ENCODE data around the gene RTL1.

RTL1 gene

GRCh38 chr14:100903672-100904185, at the start of gene RTL1:
TSS of gene RTL1 (minus strand) at chr14:100903722. CDS start at chr14:100884788, 18,934 bp downstream.
- H3K4me3 ChIP-seq (ENCODE audit: low read depth in 1 of 2, low read length in 2 of 2): no peak within 1 kb of the TSS
- H3K4me1 ChIP-seq (ENCODE audit: insufficient read depth, low read length): peaks cover 17% of the 10 kb centered on the region
- H3K9me3 ChIP-seq (ENCODE audit: low read length): no peaks in the 10 kb centered on the region
- no peak within 1 kb of the TSS for H3K27ac ChIP-seq (ENCODE audit: low read depth, low read length)
- H3K36me3 ChIP-seq (ENCODE audit: insufficient read depth, low read length): no peaks in the 10 kb centered on the region
- no peak within 1 kb of the TSS for H3K9ac ChIP-seq (ENCODE audit: low read length)
- H3K27me3 ChIP-seq (ENCODE audit: control insufficient read depth in 1 of 2, insufficient read depth in 2 of 2, low read length in 2 of 2): peaks cover 12 to 39% of the 10 kb centered on the region in 2 donors

GRCh38 chr14:100950024-100950423, 46.5 kb upstream of the RTL1 start:
- Histone ChIP-seq H3K4me3 (ENCODE audit: low read depth in 1 of 2, low read length in 2 of 2) (no peak overlapping the region), H3K9me3 (ENCODE audit: low read length) (no peaks in the 10 kb centered on the region), H3K4me1 (ENCODE audit: insufficient read depth, low read length) (no peaks in the 10 kb centered on the region), H3K36me3 (ENCODE audit: insufficient read depth, low read length) (no peaks in the 10 kb centered on the region), H3K27ac (ENCODE audit: low read depth, low read length) (no peak overlapping the region), H3K9ac (ENCODE audit: low read length) (no peak overlapping the region), H3K27me3 (ENCODE audit: control insufficient read depth in 1 of 2, insufficient read depth in 2 of 2, low read length in 2 of 2) (no peaks in the 10 kb centered on the region)

- Histone ChIP-seq H3K4me3 (ENCODE audit: low read depth in 1 of 2, low read length in 2 of 2) (no peak overlapping the region), H3K9me3 (ENCODE audit: low read length) (no peaks in the 10 kb centered on the region), H3K4me1 (ENCODE audit: insufficient read depth, low read length) (no peaks in the 10 kb centered on the region), H3K9ac (ENCODE audit: low read length) (no peak overlapping the region), H3K27me3 (ENCODE audit: control insufficient read depth in 1 of 2, insufficient read depth in 2 of 2, low read length in 2 of 2) (no peaks in the 10 kb centered on the region), H3K36me3 (ENCODE audit: insufficient read depth, low read length) (no peaks in the 10 kb centered on the region), H3K27ac (ENCODE audit: low read depth, low read length) (no peak overlapping the region)
These were observed 40.5 kb upstream of the RTL1 start for GRCh38 chr14:100944052-100944451.

- H3K4me1 ChIP-seq (ENCODE audit: insufficient read depth, low read length): no peaks in the 10 kb centered on the region
- no peak overlapping the region for H3K9ac ChIP-seq (ENCODE audit: low read length)
- no peaks in the 10 kb centered on the region for H3K36me3 ChIP-seq (ENCODE audit: insufficient read depth, low read length)
- no peak overlapping the region for H3K27ac ChIP-seq (ENCODE audit: low read depth, low read length)
- no peaks in the 10 kb centered on the region for H3K27me3 ChIP-seq (ENCODE audit: control insufficient read depth in 1 of 2, insufficient read depth in 2 of 2, low read length in 2 of 2)
- no peak overlapping the region for H3K4me3 ChIP-seq (ENCODE audit: low read depth in 1 of 2, low read length in 2 of 2)
- H3K9me3 ChIP-seq (ENCODE audit: low read length): peaks cover 5% of the 10 kb centered on the region
These were observed 26.7 kb upstream of the RTL1 start for GRCh38 chr14:100930270-100930669.

GRCh38 chr14:100915560-100915959, 12.0 kb upstream of the RTL1 start:
- Histone ChIP-seq H3K27ac (ENCODE audit: low read depth, low read length) (no peak overlapping the region), H3K27me3 (ENCODE audit: control insufficient read depth in 1 of 2, insufficient read depth in 2 of 2, low read length in 2 of 2) (no peaks in the 10 kb centered on the region), H3K4me3 (ENCODE audit: low read depth in 1 of 2, low read length in 2 of 2) (no peak overlapping the region), H3K9me3 (ENCODE audit: low read length) (no peaks in the 10 kb centered on the region), H3K36me3 (ENCODE audit: insufficient read depth, low read length) (no peaks in the 10 kb centered on the region), H3K9ac (ENCODE audit: low read length) (no peak overlapping the region), H3K4me1 (ENCODE audit: insufficient read depth, low read length) (no peaks in the 10 kb centered on the region)

- no peak overlapping the region for H3K27ac ChIP-seq (ENCODE audit: low read depth, low read length)
- H3K4me1 ChIP-seq (ENCODE audit: insufficient read depth, low read length): no peaks in the 10 kb centered on the region
- no peak overlapping the region for H3K4me3 ChIP-seq (ENCODE audit: low read depth in 1 of 2, low read length in 2 of 2)
- H3K9ac ChIP-seq (ENCODE audit: low read length): no peak overlapping the region
- H3K36me3 ChIP-seq (ENCODE audit: insufficient read depth, low read length): no peaks in the 10 kb centered on the region
- no peaks in the 10 kb centered on the region for H3K9me3 ChIP-seq (ENCODE audit: low read length)
- no peaks in the 10 kb centered on the region for H3K27me3 ChIP-seq (ENCODE audit: control insufficient read depth in 1 of 2, insufficient read depth in 2 of 2, low read length in 2 of 2)
These were observed 11.1 kb upstream of the RTL1 start for GRCh38 chr14:100914597-100915021.

GRCh38 chr14:100911665-100912316, 8.3 kb upstream of the RTL1 start:
- no peaks in the 10 kb centered on the region for H3K4me1 ChIP-seq (ENCODE audit: insufficient read depth, low read length)
- H3K27me3 ChIP-seq (ENCODE audit: control insufficient read depth in 1 of 2, insufficient read depth in 2 of 2, low read length in 2 of 2): no peaks in the 10 kb centered on the region
- no peaks in the 10 kb centered on the region for H3K36me3 ChIP-seq (ENCODE audit: insufficient read depth, low read length)
- H3K4me3 ChIP-seq (ENCODE audit: low read depth in 1 of 2, low read length in 2 of 2): no peak overlapping the region
- no peaks in the 10 kb centered on the region for H3K9me3 ChIP-seq (ENCODE audit: low read length)
- H3K9ac ChIP-seq (ENCODE audit: low read length): no peak overlapping the region
- no peak overlapping the region for H3K27ac ChIP-seq (ENCODE audit: low read depth, low read length)

- Histone ChIP-seq H3K9ac (ENCODE audit: low read length) (no peak overlapping the region), H3K4me3 (ENCODE audit: low read depth in 1 of 2, low read length in 2 of 2) (no peak overlapping the region), H3K9me3 (ENCODE audit: low read length) (no peaks in the 10 kb centered on the region), H3K27ac (ENCODE audit: low read depth, low read length) (no peak overlapping the region), H3K27me3 (ENCODE audit: control insufficient read depth in 1 of 2, insufficient read depth in 2 of 2, low read length in 2 of 2) (no peaks in the 10 kb centered on the region), H3K36me3 (ENCODE audit: insufficient read depth, low read length) (no peaks in the 10 kb centered on the region), H3K4me1 (ENCODE audit: insufficient read depth, low read length) (no peaks in the 10 kb centered on the region)
These were observed 7.6 kb upstream of the RTL1 start for GRCh38 chr14:100910888-100911664.

- peaks cover 0 to 8% of the 10 kb centered on the region in 2 donors for H3K27me3 ChIP-seq (ENCODE audit: control insufficient read depth in 1 of 2, insufficient read depth in 2 of 2, low read length in 2 of 2)
- no peak overlapping the region for H3K27ac ChIP-seq (ENCODE audit: low read depth, low read length)
- H3K9ac ChIP-seq (ENCODE audit: low read length): no peak overlapping the region
- H3K9me3 ChIP-seq (ENCODE audit: low read length): no peaks in the 10 kb centered on the region
- no peaks in the 10 kb centered on the region for H3K4me1 ChIP-seq (ENCODE audit: insufficient read depth, low read length)
- no peak overlapping the region for H3K4me3 ChIP-seq (ENCODE audit: low read depth in 1 of 2, low read length in 2 of 2)
- H3K36me3 ChIP-seq (ENCODE audit: insufficient read depth, low read length): no peaks in the 10 kb centered on the region
These were observed 5.9 kb upstream of the RTL1 start for GRCh38 chr14:100909439-100909838.

- Histone ChIP-seq H3K36me3 (ENCODE audit: insufficient read depth, low read length) (no peaks in the 10 kb centered on the region), H3K9me3 (ENCODE audit: low read length) (no peaks in the 10 kb centered on the region), H3K9ac (ENCODE audit: low read length) (no peak overlapping the region), H3K27me3 (ENCODE audit: control insufficient read depth in 1 of 2, insufficient read depth in 2 of 2, low read length in 2 of 2) (peaks cover 12 to 29% of the 10 kb centered on the region in 2 donors), H3K4me3 (ENCODE audit: low read depth in 1 of 2, low read length in 2 of 2) (no peak overlapping the region), H3K4me1 (ENCODE audit: insufficient read depth, low read length) (no peaks in the 10 kb centered on the region), H3K27ac (ENCODE audit: low read depth, low read length) (no peak overlapping the region)
These were observed 3.7 kb upstream of the RTL1 start for GRCh38 chr14:100907240-100907639.

GRCh38 chr14:100906420-100906819, 2.9 kb upstream of the RTL1 start:
- H3K27me3 ChIP-seq (ENCODE audit: control insufficient read depth in 1 of 2, insufficient read depth in 2 of 2, low read length in 2 of 2): peaks cover 12 to 37% of the 10 kb centered on the region in 2 donors
- H3K36me3 ChIP-seq (ENCODE audit: insufficient read depth, low read length): no peaks in the 10 kb centered on the region
- H3K4me3 ChIP-seq (ENCODE audit: low read depth in 1 of 2, low read length in 2 of 2): no peak overlapping the region
- no peak overlapping the region for H3K9ac ChIP-seq (ENCODE audit: low read length)
- no peak overlapping the region for H3K27ac ChIP-seq (ENCODE audit: low read depth, low read length)
- H3K9me3 ChIP-seq (ENCODE audit: low read length): no peaks in the 10 kb centered on the region
- H3K4me1 ChIP-seq (ENCODE audit: insufficient read depth, low read length): no peaks in the 10 kb centered on the region
